Suppressor macrophage treated with lipopolysaccharide for 4 hours (primary cell): ENCODE measurements around the gene SMURF1.

Experiments used
- DNase-seq: peaks from one replicate; pipeline ENCODE4 v3.0.0-alpha.2; 2020

The SMURF1 gene

GRCh38 chr7:99002827-99003212 is 141.1 kb downstream of the SMURF1 start:
- no peak for DNase-seq

GRCh38 chr7:99002148-99002826 is 141.6 kb downstream of the SMURF1 start:
- no peak for DNase-seq

GRCh38 chr7:99001482-99002147 is 142.3 kb downstream of the SMURF1 start:
- DNase-seq = no peak

GRCh38 chr7:99000904-99001465 is 142.9 kb downstream of the SMURF1 start:
- no peak for DNase-seq

GRCh38 chr7:99000196-99000903 is 143.6 kb downstream of the SMURF1 start:
- DNase-seq = no peak

GRCh38 chr7:98998821-98999725 is 144.8 kb downstream of the SMURF1 start:
- DNase-seq = no peak

GRCh38 chr7:98997846-98998245 is 146.1 kb downstream of the SMURF1 start:
- DNase-seq = no peak

- DNase-seq = no peak
These were observed 147.8 kb downstream of the SMURF1 start for GRCh38 chr7:98996150-98996552.

- DNase-seq = no peak
These were observed 148.3 kb downstream of the SMURF1 start for GRCh38 chr7:98995523-98996149.

- DNase-seq = no peak
These were observed 148.8 kb downstream of the SMURF1 start for GRCh38 chr7:98995111-98995510.

GRCh38 chr7:98994046-98994944 is 149.6 kb downstream of the SMURF1 start:
- DNase-seq = no peak

GRCh38 chr7:98993024-98993897 is 150.6 kb downstream of the SMURF1 start:
- DNase-seq = no peak

GRCh38 chr7:98992076-98992475 is 151.8 kb downstream of the SMURF1 start:
- DNase-seq = no peak

GRCh38 chr7:98991141-98991540 is 152.8 kb downstream of the SMURF1 start:
- no peak for DNase-seq

GRCh38 chr7:98990356-98990755 is 153.6 kb downstream of the SMURF1 start:
- DNase-seq = no peak

GRCh38 chr7:98988641-98989040 is 155.3 kb downstream of the SMURF1 start:
- no peak for DNase-seq

- no peak for DNase-seq
These were observed 158.0 kb downstream of the SMURF1 start for GRCh38 chr7:98985945-98986344.

GRCh38 chr7:98985406-98985805 is 158.5 kb downstream of the SMURF1 start:
- DNase-seq = peak; percentile 4

GRCh38 chr7:98984126-98984525 is 159.8 kb downstream of the SMURF1 start:
- no peak for DNase-seq

GRCh38 chr7:98982686-98983085 is 161.2 kb downstream of the SMURF1 start:
- no peak for DNase-seq
